GM19455 (cell line): Measurements from ENCODE around the gene ITSN2.
"Not testable (repeated sequence)": the region's sequence is repeated elsewhere in the genome, so short reads cannot be mapped to it uniquely, and the experiment has no call there.

ENCODE experiments used
- ATAC-seq: cut with Tn5 transposase; IDR thresholded peaks from one replicate; pipeline ENCODE4 v1.9.1; 2021; ENCODE audit not compliant: unreplicated experiment

Gene ITSN2

DNA sequence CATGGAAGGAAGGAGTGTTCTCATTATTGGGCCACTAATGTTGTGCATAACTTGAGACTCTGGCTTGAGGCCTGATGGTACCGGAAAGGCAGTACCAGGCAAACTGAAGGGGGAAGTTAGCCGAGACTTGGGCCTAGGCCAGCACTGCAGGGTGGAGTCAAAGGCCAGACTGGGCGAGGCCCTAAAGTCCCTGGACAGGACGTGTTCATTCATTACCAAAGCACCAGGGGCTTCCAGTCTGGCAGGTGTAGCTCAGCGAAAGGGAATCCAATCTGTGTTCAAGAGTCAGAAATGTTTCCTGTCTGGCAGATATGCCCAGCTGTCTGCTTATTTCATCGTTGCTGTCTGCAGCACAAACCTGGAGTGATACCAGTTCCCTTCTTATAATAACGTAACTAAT is 4.7 kb upstream of the ITSN2 start:
- no peak for ATAC-seq

DNA sequence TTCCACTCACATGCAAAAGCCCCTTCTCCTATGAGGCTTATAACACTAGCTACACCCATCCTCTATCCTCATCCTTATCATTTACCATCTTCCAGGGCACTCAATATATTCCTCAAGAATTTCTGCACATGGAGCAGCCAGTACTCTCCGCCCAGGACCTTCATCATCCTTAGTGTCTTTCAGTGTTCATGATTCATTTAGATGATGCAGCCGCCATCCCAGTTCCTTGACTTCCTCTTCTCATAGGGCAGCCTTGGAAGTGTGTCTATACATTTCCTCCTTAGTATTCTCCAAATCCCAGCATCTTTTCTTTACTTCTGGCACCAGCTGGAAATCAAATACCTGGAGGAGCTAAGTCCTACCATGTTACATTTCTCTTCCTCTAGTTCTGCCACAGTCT is 3.0 kb upstream of the ITSN2 start:
- no peak for ATAC-seq

DNA sequence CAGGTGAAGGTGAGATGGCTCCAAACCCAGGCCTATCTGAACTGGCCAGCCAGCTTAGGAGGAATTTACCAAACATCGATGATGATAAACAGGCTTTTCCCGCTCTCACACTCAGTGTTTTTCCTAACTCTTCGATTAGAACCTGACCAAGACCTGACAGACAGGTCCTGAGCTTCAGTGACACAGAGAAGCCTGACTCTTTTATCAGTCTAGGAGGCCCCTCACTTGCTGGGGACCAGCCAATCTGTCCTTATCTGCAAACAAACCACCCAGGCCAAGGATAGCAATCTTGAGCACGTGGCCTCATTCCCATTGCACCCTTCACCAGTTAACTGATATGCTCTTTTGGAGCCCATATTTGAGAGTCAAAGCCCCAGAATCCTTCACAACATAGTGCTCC is 1.9 kb upstream of the ITSN2 start:
- no peak for ATAC-seq

DNA sequence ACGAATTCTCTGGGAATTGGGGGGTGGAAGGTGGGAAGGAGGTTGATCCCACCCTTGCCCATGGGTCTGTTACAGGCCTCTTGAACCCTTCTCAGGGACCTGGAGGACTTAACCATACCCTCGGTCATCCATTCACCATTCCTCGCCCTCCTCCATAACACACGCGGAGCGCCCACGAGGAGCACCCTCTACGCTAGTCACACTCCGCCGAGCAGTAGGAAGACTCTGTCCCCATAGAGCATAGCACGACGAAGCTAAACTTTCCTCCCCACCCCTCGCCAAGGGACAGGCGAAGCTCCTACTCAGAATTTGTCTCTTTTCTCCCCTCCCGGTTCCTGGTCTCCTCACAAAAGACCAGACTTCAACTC is 611 bp upstream of the ITSN2 start:
- no peak for ATAC-seq

DNA sequence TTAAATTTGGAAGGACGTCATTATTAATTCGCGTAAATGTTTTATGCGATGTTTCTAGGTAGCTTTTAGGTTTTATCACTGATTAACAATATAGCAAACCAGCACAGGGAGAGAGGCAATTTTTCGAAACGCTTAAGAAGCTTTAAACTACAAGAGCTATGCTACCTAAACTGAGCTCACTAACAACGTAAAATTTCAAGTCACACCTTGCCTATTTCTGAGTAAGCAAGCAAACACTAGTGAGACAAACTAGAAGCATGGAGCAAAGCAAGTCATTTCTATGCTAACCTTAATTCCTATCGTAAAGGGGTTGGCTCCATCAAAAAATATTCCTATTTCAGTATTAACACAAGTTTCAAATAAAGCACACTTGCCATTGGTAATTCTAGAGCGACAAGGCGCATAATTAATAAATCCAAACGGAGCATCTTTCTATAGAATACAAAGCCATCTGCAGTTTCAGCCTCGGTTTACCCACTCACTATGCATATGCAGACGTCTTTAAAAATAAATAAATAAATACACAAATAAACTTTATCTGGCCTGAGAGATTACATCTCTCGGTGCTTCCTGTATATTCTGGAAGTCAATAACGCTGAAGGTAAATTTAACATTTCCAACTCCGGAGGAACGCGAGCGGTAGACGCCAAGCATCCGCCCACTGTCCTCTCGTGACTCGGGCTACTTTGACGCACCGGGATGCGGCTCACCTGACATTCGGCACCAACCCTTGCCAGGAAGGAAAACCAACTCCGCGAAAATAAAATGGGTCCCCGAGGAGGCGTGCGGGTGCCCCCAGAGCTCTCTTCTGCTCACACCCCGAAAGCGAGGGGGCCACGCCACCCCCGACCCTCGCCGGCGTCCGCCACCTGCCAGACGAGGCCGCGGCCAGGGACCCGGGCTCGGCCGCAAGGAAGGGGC is 947 bp downstream of the ITSN2 start:
- ATAC-seq, result peak; percentile 11

DNA sequence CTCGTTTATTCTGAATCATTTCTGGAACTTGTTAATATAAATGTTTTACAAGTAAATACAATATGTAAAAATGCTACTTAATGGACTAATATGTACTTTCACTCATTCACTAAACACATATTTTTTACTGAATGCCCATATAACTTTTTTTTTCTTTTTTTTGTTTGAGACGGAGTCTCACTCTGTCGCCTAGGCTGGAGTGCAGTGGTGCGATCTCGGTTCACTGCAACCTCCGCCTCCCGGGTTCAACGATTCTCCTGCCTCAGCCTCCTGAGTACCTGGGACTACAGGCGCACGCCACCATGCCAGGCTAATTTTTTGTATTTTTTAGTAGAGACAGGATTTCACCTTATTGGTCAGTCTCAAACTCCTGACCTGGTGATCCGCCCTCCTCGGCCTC is 2.6 kb downstream of the ITSN2 start:
- ATAC-seq, result not testable (repeated sequence)

DNA sequence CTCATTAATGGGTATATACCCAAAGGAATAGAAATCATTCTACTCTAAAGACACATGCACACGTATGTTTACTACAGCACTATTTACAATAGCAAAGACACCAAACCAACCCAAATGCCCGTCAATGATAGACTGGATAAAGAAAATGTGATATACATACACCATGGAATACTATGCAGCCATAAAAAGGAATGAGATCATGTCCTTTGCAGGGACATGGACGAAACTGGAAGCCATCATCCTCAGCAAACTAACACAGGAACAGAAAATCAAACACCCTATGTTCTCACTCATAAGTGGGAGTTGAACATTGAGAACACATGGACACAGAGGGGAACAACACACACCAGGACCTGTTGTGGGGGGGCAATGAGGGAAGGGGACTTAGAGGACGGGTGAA is 3.2 kb downstream of the ITSN2 start:
- not testable (repeated sequence) for ATAC-seq

DNA sequence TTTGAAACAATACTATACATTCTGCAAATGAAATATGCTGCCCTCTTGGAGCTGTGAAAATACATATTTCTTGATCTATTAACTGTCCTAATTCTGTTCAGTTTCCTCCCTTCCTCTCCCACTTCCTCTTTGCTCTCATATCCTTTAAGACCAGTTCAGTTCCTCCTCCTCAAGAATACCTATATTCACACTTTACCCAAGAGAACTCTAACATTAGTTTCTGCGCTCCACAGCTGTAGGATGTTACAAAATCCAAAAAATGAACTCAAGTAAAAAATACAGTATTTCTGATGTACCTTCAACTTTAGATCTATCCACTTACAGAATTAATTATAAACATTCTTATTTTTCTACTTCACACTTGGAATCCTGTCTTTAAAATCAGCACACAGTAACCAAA is 5.4 kb downstream of the ITSN2 start:
- no peak for ATAC-seq

DNA sequence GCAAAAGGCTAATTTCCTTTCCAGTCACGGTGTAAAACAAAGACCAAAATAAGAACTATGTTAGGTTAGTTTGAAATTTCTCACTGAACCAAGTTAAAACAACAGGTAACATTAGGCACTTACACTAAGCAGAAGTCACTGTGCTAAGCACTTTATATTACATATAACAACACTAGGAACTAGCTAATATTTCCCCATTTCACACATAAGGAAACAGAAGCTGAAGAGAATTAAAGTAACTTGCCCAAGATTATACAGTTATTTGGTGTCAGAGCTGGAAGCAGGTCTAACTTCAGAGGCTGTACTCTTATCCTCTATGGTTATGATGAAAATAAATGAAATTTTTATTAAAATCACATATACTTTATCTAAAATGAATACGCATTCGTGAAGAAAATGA is 5.9 kb downstream of the ITSN2 start:
- ATAC-seq, result no peak

DNA sequence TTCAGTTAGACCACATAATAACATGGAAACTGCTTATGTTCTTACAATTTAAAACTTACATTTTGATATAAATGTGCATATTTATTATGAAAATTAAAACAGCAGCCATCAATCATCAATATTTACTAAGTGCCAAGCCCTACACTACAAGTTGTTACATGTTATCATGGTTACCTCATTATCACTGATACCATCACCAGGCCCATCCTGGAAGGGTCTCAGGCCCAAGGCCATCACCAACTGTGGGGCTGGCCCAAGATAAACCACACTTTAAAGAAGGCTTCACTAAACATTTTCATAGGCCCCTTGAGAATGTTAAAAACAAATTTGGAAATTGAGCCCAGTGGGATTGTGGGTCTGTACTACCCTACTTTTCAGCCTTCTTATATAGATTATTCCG is 6.4 kb downstream of the ITSN2 start:
- ATAC-seq, result no peak

DNA sequence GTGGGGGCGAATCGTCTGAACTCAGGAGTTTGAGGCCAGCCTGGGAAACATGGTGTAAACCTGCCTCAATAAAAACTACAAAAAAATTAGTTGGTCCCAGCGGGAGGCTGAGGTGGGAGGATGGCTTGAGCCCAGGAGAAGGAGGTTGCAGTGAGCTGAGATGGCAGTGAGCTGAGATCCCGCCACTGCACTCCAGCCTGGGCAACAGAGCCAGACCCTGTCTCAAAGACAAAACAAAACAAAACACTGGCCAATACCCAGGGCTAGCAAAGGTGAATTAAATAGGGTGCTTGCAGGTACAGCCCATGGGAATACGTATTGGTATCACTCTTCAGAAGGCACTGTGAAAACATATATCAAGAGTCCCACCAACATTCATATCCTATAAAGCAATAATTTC is 7.0 kb downstream of the ITSN2 start:
- ATAC-seq, result no peak

DNA sequence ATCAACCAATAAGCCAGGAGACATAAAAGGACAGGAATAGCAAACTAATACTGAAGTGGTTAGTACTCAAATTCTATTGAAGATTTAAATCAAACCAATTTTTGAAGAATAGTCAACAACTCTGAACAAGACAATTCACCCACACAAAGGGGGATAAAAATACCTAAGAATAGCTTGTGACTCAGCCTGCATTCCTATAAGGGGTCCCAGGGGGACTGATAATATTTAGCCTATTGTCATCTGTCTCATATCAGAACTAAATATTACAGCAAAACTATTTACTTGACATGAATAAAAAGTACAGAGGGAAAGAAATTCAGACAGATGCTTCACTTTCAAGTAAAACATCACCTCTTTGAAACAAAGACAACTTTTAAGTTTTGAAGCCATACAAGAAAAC is 7.7 kb downstream of the ITSN2 start:
- ATAC-seq, result no peak

DNA sequence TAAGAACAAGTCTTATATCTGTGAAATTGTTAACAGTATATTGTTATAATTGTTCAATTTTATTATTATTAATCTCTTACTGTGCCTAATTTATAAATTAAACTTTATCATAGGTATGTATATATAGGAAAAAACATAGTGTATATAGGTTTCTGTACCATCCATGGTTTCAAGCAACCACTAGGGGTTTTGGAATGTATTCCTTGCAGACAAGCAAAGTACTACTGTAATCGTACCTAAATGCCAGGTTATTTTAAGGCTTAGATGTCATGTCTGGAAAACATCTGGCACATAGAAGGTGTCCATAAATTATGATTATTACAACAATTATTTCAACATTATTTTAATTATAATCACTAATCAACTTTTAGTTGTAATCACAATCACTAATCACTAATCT is 8.4 kb downstream of the ITSN2 start:
- no peak for ATAC-seq

DNA sequence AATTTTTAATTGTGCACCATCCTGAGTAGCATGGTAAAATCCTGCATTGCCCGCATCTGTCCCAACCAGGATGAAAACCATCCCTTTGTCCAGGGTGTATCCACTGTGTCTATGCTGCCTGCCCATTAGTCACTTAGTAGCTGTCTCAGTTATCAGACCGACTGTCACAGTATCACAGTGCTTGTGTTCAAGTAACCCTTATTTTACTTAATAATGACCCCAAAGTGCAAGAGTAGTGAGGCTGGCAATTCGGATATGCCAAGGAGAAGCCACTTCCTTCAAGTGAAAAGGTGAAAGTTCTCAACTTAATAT is 8.8 kb downstream of the ITSN2 start:
- ATAC-seq, result no peak

DNA sequence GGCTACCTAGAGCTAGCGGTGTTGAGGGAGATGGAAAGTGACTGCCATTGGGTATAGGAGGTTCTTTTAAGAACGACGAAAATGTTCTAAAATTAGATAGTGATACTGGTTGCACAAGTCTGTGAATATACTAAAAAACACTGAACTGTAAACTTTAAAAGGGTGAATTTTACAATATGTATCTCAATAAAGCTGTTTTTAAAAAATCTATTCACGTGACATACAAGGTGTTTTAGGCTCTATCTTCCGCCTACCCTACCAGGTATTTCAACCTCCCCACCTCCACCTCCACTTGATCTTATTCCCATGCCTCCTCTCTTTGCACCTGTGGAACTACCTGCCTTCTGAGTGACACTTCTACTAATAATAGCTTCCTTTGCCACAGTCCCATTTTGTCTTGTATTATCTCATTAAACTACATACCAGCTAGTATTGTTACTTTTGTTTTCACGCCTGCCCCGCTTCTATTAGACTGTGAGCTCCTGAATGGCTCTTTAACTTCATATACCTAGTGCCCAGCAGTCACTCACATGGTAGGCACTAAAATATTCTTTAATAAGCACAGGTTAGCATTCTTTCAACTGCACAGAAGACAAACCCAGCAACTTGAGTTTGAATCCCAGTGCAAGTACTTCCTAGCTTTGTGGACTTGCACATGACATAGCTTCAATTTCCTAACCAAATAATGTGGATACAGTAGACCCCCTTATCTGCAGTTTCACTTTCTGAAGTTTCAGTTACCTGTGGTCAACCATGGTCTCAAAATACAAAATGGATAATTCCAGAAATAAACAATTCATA is 9.3 kb downstream of the ITSN2 start:
- ATAC-seq, result no peak

DNA sequence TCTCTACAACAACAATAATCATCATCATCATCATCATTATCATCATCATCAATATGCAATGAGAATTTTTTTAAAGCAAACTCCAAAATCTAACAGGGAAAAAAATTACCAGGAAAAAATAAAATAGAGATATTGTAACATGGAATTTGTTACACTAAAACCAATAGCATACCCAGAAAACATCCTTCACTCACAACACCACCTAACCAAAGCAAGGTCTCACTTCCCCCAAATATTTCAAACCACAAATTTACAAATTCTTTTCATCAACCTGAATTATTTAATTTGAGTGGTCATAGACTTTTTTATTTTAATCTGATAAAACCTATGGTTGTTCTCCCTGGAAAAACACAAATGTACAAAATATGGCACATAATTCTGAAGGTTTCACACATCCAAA is 11.2 kb downstream of the ITSN2 start:
- no peak for ATAC-seq

DNA sequence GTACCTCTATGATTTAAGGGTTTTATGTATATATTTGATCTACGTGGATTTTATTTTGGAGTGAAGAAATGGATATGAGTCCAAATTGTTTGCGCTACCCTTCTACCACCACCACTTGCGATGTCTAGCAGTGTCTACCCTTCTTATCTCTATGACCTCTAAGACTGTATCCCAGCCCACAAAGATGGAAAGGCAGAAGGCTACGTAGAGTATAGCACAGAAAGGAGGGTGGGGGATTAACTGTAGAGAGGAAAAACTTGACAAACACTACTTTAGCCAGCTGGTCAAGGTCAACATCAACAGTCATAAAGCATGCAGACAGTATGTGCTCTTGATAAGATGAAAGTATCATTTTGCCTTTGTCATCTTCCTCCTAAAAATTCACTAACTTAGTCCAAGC is 14.4 kb downstream of the ITSN2 start:
- ATAC-seq, result no peak

DNA sequence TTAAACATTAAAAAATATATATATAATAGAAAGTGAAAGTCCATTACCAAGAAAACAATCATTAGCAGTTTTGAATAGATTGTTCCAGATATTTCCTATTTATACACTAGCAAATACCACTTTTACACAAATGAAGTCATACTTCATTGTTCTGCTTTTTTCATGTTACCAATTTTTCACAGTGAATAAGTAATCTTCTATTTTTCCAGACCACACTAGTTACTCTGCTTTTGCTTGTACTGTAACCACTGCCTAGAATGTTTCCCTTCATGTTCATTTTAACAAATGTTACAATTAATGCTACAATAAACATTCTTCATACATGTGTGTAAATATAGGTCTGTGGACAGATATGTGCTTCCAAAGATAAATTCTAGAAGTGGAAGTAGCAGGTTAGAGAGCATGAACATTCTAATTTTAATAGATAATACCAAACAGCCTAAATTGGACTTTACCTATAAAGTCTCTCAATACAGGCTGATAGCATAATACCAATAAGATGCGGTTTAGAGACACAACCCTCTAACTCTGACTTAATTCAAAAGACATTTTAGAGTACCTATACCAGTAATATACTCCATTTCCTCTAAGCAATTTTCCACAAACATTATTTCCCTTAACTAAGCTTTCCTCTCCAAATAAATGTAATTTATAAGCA is 17.0 kb downstream of the ITSN2 start:
- ATAC-seq, result no peak

DNA sequence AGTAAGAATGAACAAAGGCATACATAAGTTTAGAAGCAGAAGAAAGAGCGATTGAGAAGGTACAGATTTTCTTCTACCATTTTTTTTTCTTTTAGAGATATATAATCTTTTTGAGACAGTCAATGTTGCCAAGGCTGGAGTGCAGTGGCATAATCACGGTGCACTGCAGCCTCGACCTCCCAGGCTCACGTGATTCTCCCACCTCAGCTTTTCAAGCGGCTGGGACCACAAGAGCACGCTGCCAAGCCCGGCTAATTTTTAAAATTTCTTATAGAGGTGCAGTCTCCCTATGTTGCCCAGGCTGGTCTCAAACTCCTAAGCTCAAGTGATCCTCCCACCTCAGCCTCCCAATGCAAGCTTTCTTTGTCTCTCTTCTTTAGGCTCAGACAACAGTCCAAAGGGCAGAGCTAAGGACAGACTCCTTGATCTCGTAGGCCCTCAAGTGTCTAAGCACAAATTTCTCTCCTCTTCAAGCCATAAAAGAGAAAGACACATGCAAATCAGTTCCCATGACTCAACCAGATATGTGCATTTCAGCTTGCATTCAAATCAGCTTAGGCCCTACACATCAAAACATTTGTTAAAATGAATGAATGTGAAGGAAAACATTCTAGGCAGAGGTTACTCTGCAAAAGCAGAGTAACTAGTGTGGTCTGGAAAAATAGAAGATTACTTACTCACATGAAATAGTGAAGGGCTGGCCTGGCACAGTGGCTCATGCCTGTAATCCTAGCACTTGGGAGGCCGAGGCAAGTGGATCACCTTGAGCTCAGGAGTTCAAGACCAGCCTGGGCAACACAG is 18.0 kb downstream of the ITSN2 start:
- no peak for ATAC-seq

DNA sequence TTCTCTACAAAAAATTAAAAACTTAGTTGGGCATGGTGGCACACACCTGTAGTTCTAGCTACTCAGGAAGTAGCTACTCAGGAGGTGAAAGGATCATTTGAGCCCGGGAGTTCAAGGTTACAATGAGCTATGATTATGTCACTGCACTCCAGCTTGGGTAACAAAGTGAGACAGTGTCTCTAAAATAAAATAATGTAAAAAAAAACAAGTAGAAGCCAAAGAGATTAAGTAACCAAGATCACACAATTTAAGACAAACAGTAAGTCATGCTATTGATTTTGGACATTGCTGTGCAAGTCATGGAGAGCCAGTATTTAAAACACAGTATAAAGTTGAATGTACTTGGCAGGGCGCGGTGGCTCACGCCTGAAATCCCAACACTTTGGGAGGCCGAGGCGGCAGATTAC is 20.5 kb downstream of the ITSN2 start:
- ATAC-seq, result no peak

DNA sequence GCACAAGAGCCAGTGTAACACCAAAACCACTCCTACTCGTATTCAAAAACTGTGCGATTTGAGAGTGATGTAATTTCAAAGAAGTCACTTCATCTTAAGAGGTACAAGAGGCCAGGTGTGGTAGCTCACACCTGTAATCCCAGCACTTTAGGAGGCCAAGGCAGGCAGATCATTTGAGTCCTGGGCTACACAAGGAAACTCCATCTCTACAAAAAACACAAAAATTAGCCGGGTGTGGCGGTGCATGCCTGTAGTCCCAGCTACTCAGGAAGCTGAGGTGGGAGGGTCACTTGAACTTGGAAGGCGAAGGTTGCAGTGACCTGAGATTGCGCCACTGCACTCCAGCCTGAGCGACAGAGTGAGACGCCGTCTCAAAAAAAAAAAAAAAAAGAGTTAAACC is 21.2 kb downstream of the ITSN2 start:
- not testable (repeated sequence) for ATAC-seq
